GM12891 (cell line): Measurements from ENCODE around the gene TEX55.

Experiments used
- POLR2A ChIP-seq: IDR thresholded peaks from 2 replicates; pipeline ENCODE4 v1.6.1; 2011; ENCODE audit warnings: low read depth, low read length, control low read depth
- SPI1 ChIP-seq: IDR thresholded peaks from 2 replicates; pipeline ENCODE4 v1.6.1; 2011; ENCODE audit warnings: low read depth, low read length, control low read depth
- TAF1 ChIP-seq: IDR thresholded peaks from 2 replicates; pipeline ENCODE4 v1.6.1; 2011; ENCODE audit warnings: low read depth, low read length, control low read depth

GRCh38 chr3:119176778-119177177 lies 30.8 kb downstream of the TEX55 start:
- TF ChIP-seq POLR2A (no peak), TAF1 (no peak), SPI1 (no peak)
